Ovary (tissue), 3 donors: ENCODE results near the gene RANBP3.

Experiments
- POLR2A ChIP-seq: fragments of 450-650 bp; IDR thresholded peaks from one replicate; pipeline ENCODE4 v1.6.1; 2017; ENCODE audit warnings: antibody characterized with exemption, mild to moderate bottlenecking, moderate library complexity
- TF ChIP-seq, protein P1 (sequence below), 3 donors: fragments of 450-650 bp in 2 of 3; fragments of 200-600 bp in 1 of 3; IDR thresholded peaks; one replicate each; pipeline versions ENCODE4 v1.5.1 to v1.8.0; 2016 to 2022; ENCODE audit warnings: antibody characterized with exemption in 3 of 3, mild to moderate bottlenecking in 1 of 3
- donor health status: DM: no; HTN: no; CAD: no.

DNA sequence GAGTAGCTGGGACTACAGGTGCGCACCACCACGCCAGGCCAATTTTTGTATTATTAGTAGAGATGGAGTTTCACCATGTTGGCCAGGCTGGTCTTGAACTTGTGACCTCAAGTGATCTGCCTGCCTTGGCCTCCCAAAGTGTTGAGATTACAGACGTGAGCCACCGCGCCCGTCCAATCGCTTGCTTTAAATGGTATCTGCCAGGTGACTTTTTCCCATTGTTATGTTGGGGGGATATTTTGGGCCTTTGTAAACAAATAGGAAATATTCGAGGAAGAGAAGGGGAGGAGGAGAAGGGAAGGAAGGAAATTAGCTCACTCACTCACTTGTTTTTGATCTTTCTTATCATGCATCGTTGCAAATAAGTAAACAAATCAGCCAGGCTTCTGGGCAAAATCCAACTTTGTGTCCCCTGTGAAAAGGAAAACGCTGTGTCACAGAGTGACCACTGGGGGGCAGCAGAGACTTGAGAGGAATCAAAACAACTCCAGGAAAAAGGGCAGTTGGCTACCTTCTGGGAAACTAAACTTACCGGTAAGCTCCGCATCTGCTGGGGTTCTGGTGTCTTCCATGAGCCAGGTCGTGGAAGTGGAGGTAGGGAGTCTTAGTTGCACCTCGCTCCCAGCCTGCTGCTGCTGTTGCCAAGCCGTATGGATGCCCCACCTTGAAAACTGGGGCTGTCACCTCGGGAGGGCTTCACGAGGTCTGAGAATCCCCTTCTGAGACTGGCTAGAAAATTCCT is 9.3 kb upstream of the RANBP3 start:
- TF ChIP-seq, protein P1, sequence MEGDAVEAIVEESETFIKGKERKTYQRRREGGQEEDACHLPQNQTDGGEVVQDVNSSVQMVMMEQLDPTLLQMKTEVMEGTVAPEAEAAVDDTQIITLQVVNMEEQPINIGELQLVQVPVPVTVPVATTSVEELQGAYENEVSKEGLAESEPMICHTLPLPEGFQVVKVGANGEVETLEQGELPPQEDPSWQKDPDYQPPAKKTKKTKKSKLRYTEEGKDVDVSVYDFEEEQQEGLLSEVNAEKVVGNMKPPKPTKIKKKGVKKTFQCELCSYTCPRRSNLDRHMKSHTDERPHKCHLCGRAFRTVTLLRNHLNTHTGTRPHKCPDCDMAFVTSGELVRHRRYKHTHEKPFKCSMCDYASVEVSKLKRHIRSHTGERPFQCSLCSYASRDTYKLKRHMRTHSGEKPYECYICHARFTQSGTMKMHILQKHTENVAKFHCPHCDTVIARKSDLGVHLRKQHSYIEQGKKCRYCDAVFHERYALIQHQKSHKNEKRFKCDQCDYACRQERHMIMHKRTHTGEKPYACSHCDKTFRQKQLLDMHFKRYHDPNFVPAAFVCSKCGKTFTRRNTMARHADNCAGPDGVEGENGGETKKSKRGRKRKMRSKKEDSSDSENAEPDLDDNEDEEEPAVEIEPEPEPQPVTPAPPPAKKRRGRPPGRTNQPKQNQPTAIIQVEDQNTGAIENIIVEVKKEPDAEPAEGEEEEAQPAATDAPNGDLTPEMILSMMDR (IDR thresholded peaks at IDR 0.05), result peak; percentile 75 to 91 (median 85)
- no peak for TF ChIP-seq POLR2A
